NCI-H526 (cell line): ENCODE results near the gene TENM4.
"Not testable (repeated sequence)": the region's sequence is repeated elsewhere in the genome, so short reads cannot be mapped to it uniquely, and the experiment has no call there.

ENCODE experiments used
- DNase-seq, 2 experiments: peaks; one replicate each; lab custom pipeline; 2025; lab: John Stamatoyannopoulos, UW

The TENM4 gene

DNA sequence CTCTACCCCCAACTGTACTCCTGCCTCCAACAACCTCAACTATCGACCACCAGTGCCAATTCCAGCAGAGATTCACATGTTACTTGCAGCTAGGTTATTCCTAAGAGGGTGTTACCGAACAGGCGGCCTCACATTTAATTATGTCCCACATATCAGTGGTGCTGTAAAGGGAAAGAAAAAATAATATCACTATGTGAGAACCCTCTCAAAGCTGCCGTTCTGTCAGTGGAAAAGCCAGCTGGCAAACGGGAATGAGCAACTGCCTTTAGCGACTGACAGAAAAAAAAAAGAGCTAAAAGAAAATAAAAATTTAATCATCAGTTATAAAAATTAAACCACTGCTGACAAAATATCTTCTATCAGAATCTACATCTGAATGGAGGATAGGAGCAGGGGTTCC lies 595.3 kb downstream of the TENM4 start:
- no peak for DNase-seq

GRCh38 chr11:78841456-78842060 lies 599.3 kb downstream of the TENM4 start:
- no peak for DNase-seq

- no peak for DNase-seq
These were observed 600.2 kb downstream of the TENM4 start for GRCh38 chr11:78840623-78841022.

DNA sequence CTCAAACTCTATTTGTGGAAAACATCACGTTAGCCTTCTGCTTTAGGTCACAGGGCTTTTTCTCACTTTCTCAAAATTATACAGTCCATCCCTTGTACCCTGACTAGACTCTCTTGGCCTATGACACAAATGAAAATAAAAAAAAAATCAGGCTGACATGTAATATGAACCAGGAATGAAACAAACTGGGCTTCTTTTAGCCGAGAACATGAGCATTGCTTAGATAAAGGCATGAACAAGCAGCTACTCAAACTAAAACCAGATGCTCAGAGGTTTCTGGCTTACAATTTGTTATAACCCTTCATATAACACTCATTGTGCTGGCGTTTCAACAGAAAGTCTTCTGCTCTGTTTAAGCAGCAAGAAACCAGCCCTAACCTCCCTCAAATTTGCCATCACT lies 600.6 kb downstream of the TENM4 start:
- DNase-seq: no peak

GRCh38 chr11:78838417-78838816 lies 602.4 kb downstream of the TENM4 start:
- DNase-seq: peak; percentile 26 to 45

GRCh38 chr11:78835646-78836045 lies 605.2 kb downstream of the TENM4 start:
- no peak for DNase-seq

DNA sequence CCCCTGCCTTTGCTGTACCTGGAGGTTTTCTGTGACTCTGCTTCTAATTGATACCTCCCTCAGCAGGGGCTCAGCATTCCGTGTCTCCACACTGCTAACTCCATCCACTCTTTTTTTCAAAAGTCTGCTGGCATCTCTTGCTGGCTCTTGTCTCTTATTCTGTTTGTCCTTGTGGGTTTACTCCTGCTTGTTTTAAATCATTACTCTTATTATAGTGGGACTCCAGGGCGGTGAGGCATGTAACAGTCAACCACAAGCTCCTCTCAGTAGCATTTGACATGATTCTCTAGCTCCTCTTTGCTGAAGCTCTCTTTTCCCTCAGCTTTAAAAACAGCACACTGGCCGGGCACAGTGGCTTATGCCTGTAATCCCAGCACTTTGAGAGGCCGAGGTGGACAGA lies 605.9 kb downstream of the TENM4 start:
- no peak for DNase-seq

DNA sequence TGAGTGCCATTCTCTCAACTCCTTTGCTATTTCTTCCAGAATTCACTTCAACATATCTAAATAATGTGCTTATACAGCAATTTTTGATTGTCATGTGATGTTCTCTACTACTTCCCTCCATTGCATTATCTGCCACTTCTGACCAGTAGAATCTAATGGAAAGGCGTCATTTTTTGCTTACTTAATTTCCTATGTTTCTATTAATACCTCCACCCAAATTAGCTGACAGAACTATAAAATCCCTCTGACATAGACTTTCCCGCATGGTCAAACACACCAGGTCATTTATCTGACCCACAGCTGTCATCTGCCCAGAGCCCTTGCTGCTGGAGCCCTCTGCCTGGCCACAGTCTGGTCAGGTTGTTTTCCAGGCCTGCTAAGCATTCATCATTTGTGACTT lies 607.6 kb downstream of the TENM4 start:
- no peak for DNase-seq

DNA sequence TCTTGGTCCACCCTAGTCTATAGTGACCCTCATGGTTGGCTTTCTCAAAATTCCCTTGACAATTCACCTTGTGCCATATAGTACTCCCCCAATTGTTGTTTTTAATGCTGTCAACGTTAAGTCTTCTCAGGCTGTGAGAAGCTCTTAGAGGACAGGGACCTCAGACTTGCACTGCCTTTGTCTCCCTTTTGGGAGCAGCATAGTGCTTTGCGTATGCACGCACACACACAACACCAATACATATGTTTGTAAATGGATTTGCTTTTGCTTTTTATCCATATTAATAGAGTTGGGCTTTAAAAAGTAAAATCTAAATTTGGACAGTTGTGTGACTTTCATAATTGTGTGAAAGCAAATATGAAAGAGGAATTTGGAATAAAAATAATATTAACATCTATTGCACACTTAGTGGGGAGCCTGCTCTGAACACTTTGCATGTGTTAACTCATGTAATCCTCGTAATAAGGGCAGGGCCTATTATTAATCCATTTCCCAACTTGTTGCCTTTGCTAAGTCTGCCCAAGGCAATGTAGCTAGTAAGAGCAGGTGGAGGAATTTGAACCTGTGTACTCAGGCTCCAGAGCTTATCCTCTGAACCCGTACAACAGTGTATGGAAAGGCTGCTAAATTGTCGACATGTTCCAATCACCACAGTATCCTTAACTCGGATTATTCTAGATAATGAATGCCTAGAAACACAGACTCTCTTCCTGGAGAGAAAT lies 608.4 kb downstream of the TENM4 start:
- DNase-seq: no peak

GRCh38 chr11:78831571-78831970 lies 609.3 kb downstream of the TENM4 start:
- DNase-seq: no peak

- no peak for DNase-seq
These were observed 610.5 kb downstream of the TENM4 start for GRCh38 chr11:78830277-78830819.

GRCh38 chr11:78829146-78829545 lies 611.7 kb downstream of the TENM4 start:
- no peak for DNase-seq

- DNase-seq: no peak
These were observed 612.2 kb downstream of the TENM4 start for GRCh38 chr11:78828676-78829075.

- DNase-seq: not testable (repeated sequence)
These were observed 613.5 kb downstream of the TENM4 start for GRCh38 chr11:78827291-78827690.

DNA sequence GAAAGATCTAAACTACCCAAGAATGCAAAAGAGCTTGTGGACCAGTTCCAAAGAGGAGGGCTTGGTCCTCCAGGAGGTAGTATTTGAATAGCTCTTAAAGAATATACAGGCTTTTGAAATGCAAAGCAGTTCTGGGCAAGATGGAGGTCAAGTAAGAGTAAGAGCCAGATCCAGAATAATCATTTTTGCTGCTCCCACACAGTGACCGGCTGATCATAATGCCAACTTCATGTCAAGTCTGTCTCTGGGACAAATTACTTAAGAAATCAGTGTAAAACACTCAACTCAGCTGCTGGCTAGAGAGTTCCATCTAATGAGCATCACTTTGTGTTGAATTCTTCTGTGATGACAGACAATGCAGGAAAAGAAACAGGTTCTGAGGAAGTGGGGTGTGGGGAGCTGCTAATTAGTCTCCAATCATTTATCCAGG lies 615.2 kb downstream of the TENM4 start:
- no peak for DNase-seq

DNA sequence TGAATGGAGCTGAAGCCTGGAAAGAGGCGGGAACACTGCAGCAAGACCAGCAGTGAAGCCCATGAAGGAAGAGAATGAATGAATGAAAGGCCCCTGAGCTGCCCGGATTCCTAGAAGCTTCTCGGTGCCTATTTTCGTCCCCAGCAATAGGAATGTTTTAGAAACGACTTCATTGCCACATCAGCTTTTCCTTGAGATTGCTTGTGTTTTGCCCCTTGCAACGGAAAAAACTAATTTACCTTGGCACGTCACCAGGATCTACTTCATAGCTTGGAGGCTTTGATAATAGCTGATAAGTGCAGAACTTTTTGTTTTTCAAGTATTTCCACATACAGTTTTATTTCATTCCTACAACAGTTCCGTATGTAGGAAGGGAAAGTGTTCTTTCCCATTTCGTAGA lies 617.2 kb downstream of the TENM4 start:
- DNase-seq: no peak

GRCh38 chr11:78822931-78823423 lies 617.9 kb downstream of the TENM4 start:
- no peak for DNase-seq

- no peak for DNase-seq
These were observed 619.2 kb downstream of the TENM4 start for GRCh38 chr11:78821371-78822306.

DNA sequence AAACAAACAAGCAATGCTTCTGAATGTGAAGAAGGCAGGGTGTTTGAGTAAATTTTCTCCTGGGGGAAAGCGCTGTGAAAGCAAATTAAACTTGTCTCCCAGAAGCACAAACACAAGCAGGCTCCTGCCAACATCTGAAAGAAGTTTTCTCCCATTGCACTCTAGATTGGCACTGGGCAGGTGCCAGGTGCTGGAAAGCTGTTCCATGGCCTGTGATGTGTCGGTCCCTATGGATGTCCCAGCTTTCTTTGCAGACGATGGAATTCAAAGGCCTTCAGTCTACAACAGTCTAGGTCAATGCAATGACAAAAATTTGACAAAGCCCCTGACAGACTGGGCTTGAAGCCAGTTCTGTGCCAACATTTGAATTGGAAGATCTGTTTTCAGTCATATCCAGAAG lies 620.1 kb downstream of the TENM4 start:
- DNase-seq: no peak

DNA sequence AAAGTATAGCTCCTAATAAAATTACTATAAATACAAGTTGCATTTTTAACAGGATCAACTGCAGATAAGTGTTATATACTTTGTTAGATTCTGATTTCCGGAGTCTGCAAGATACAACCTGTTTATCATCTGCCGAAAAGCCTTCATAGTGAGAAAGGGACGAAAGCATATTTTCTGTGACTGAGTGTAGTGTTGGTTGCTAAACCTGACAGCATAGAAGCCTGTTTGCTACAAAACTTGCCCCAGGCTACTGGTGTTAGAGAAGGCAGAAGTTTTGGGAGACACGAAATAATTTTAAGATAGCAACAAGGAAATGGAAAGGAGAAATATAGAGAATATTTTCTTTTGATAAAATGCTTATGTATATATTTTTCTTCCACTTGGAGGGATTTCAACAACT lies 622.6 kb downstream of the TENM4 start:
- DNase-seq: no peak

DNA sequence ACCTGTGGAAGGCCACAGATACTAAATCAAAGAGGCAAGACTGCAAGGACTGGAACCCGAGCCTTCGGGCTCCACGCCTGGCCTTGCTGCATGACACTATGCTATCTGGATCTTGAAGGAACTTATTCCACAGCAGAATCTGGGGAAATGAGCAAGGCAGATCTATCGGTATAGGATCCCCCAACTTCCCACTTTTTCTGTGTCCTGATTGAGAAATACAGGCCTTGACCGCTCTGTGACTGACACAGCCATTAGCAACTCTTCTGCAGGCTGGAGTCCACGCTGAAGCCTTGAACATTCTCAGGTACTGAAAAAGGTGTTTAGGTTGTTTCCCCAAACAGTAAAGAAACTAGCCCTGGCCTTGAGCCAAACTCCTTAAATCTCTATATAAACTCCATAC lies 625.0 kb downstream of the TENM4 start:
- no peak for DNase-seq
